Small intestine (tissue), 7 donors: Measurements from ENCODE around the gene TRMT10B. TPM values are rescaled to one million over a fixed set of nuclear protein-coding genes. Genes with fewer than 3 reads are reported as not detected.

ENCODE experiments used
- DNase-seq, 2 donors: peaks; one replicate each; pipeline versions ENCODE4 v3.0.0 to v3.0.0-alpha.2; 2013
- FAIRE-seq: peaks from 2 replicates; lab custom pipeline; 2012; peaks lifted over from hg19 to GRCh38; lab: Jason Lieb, UNC
- H3K27ac ChIP-seq, 3 donors: one replicate each; pipeline ENCODE4 v1.5.1; 2013; ENCODE audit warnings: low read length in 2 of 3, mild to moderate bottlenecking in 2 of 3, control low read depth in 1 of 3, inconsistent platforms in 1 of 3, low read depth in 1 of 3, moderate library complexity in 1 of 3
- H3K27me3 ChIP-seq, 3 donors: one replicate each; pipeline ENCODE4 v1.6.1; 2013; ENCODE audit warnings: low read length in 3 of 3, inconsistent platforms in 1 of 3; ENCODE audit not compliant: control insufficient read depth in 3 of 3, insufficient read depth in 3 of 3
- H3K36me3 ChIP-seq, 3 donors: one replicate each; pipeline ENCODE4 v1.6.1; 2013; ENCODE audit warnings: low read length in 3 of 3, inconsistent platforms in 1 of 3, low read depth in 1 of 3, mild to moderate bottlenecking in 1 of 3, moderate library complexity in 1 of 3; ENCODE audit not compliant: control insufficient read depth in 3 of 3, insufficient read depth in 2 of 3
- H3K4me1 ChIP-seq, 3 donors: one replicate each; pipeline ENCODE4 v1.6.1; 2013; ENCODE audit warnings: low read length in 2 of 3, inconsistent platforms in 1 of 3, low read depth in 1 of 3, mild to moderate bottlenecking in 1 of 3, moderate library complexity in 1 of 3; ENCODE audit not compliant: control insufficient read depth in 3 of 3, insufficient read depth in 2 of 3
- H3K4me3 ChIP-seq, 3 donors: one replicate each; pipeline ENCODE4 v1.5.1; 2013; ENCODE audit warnings: low read length in 3 of 3, control low read depth in 1 of 3, inconsistent platforms in 1 of 3, low read depth in 1 of 3, mild to moderate bottlenecking in 1 of 3, moderate library complexity in 1 of 3
- H3K9me3 ChIP-seq, 2 donors: one replicate each; pipeline ENCODE4 v1.6.1; 2013; ENCODE audit warnings: low read depth in 1 of 2, low read length in 1 of 2; ENCODE audit not compliant: control insufficient read depth in 2 of 2, insufficient read depth in 1 of 2
- WGBS, 3 donors: extraction: QIAGEN DNeasy Blood & Tissue Kit; methylation state at CpG; one replicate each; pipeline ENCODE4 v1.1.7; 2013; 5-methylcytosine and 5-hydroxymethylcytosine counted together
- polyA plus RNA-seq, 4 donors: library from polyadenylated mRNA; stranded (reverse) in 3 of 4; unstranded in 1 of 4; fragments of 200-250 nt in 3 of 4; fragments of 120-200 nt in 1 of 4; gene quantifications; one replicate each; pipeline versions ENCODE4 v1.2.1 to v1.2.3, GENCODE V29; 2013
- donor health status: healthy with polysubstance abuse.
- donor health status: control.
- donor health status: control.
- donor health status: Bipolar disorder and iron deficiency.
- donor health status: healthy.

The TRMT10B gene
- polyA plus RNA-seq, 4 donors = 4.5 to 21.6 (median 5.6) TPM

- Histone ChIP-seq H3K36me3 (peaks cover 4 to 51% (median 11%) of the 10 kb centered on the region in 3 donors), H3K4me3 (no peak overlapping the region), H3K27me3 (no peaks in the 10 kb centered on the region), H3K27ac (no peak overlapping the region), H3K9me3 (no peaks in the 10 kb centered on the region), H3K4me1 (no peaks in the 10 kb centered on the region)
- WGBS, 3 donors = 84 to 92% (median 91%) methylated on average over 5 of the region's 5 CpGs
- DNase-seq (no peak), FAIRE-seq (no peak)
Measured at GRCh38 chr9:37776328-37776727, 22.7 kb downstream of the TRMT10B start.

GRCh38 chr9:37778534-37778933 is 24.9 kb downstream of the TRMT10B start:
- FAIRE-seq = no peak
- H3K27me3 ChIP-seq = no peaks in the 10 kb centered on the region
- no peak overlapping the region for H3K4me3 ChIP-seq
- peaks cover 0 to 9% (median 0%) of the 10 kb centered on the region in 3 donors for H3K4me1 ChIP-seq
- WGBS, 3 donors = 71 to 79% (median 72%) methylated on average over 2 of the region's 2 CpGs
- H3K36me3 ChIP-seq = peaks cover 8 to 35% (median 18%) of the 10 kb centered on the region in 3 donors
- H3K9me3 ChIP-seq = no peaks in the 10 kb centered on the region
- H3K27ac ChIP-seq = no peak overlapping the region
- no peak for DNase-seq

GRCh38 chr9:37784291-37784615 is 30.6 kb downstream of the TRMT10B start:
- peaks cover 0 to 12% (median 6%) of the 10 kb centered on the region in 3 donors for H3K36me3 ChIP-seq
- FAIRE-seq = no peak
- peaks cover 3 to 16% (median 7%) of the 10 kb centered on the region in 3 donors for H3K4me1 ChIP-seq
- H3K4me3 ChIP-seq = peak overlapping the region; percentile 89 to 98 (median 97)
- no peak for DNase-seq
- peak overlapping the region; percentile 64 to 91 (median 73) for H3K27ac ChIP-seq
- WGBS, 3 donors = 0 to 1% (median 0%) methylated on average over 6 of the region's 6 CpGs
- H3K9me3 ChIP-seq = no peaks in the 10 kb centered on the region
- peaks cover 0 to 9% (median 0%) of the 10 kb centered on the region in 3 donors for H3K27me3 ChIP-seq

- 0 to 1% (median 1%) methylated on average over 73 of the region's 73 CpGs for WGBS, 3 donors
- DNase-seq = peak; percentile 90 to 96
Measured at GRCh38 chr9:37784616-37785483, 31.2 kb downstream of the TRMT10B start, which contains the start of gene EXOSC3. Gene EXOSC3 (minus strand): TSS chr9:37785064. CDS start chr9:37785044, 20 bp downstream.

GRCh38 chr9:37787059-37787458 is 33.5 kb downstream of the TRMT10B start:
- no peaks in the 10 kb centered on the region for H3K9me3 ChIP-seq
- no peak overlapping the region for H3K27ac ChIP-seq
- peaks cover 3 to 16% (median 7%) of the 10 kb centered on the region in 3 donors for H3K4me1 ChIP-seq
- peaks cover 2 to 5% (median 4%) of the 10 kb centered on the region in 3 donors for H3K36me3 ChIP-seq
- H3K27me3 ChIP-seq = peaks cover 0 to 9% (median 0%) of the 10 kb centered on the region in 3 donors
- FAIRE-seq (no peak), DNase-seq (peak in 1 of 2 donors; percentile 21)
- 54 to 78% (median 76%) methylated on average over 42 to 45 of the region's 45 CpGs for WGBS, 3 donors
- H3K4me3 ChIP-seq = no peak overlapping the region

More at GRCh38 chr9:37784616-37785483, 31.2 kb downstream of the TRMT10B start, which contains the start of gene EXOSC3:
- no peak for FAIRE-seq
- peaks cover 3 to 16% (median 7%) of the 10 kb centered on the region in 3 donors for H3K4me1 ChIP-seq
- peaks cover 0 to 12% (median 6%) of the 10 kb centered on the region in 3 donors for H3K36me3 ChIP-seq
- peaks cover 0 to 9% (median 0%) of the 10 kb centered on the region in 3 donors for H3K27me3 ChIP-seq
- peak within 1 kb of the TSS; percentile 89 to 98 (median 97) for H3K4me3 ChIP-seq
- H3K27ac ChIP-seq = peak within 1 kb of the TSS; percentile 64 to 91 (median 73)
- H3K9me3 ChIP-seq = no peaks in the 10 kb centered on the region

- H3K4me3 ChIP-seq = no peak overlapping the region
- FAIRE-seq (no peak), DNase-seq (peak in 1 of 2 donors; percentile 36)
- peaks cover 3 to 9% (median 7%) of the 10 kb centered on the region in 3 donors for H3K4me1 ChIP-seq
- H3K36me3 ChIP-seq = peaks cover 0 to 2% (median 0%) of the 10 kb centered on the region in 3 donors
- H3K27me3 ChIP-seq = peaks cover 0 to 9% (median 0%) of the 10 kb centered on the region in 3 donors
- 51 to 77% (median 55%) methylated on average over 6 of the region's 6 CpGs for WGBS, 3 donors
- H3K9me3 ChIP-seq = no peaks in the 10 kb centered on the region
- H3K27ac ChIP-seq = no peak overlapping the region
Measured at GRCh38 chr9:37788332-37788731, 34.7 kb downstream of the TRMT10B start.

GRCh38 chr9:37790096-37790495 is 36.5 kb downstream of the TRMT10B start:
- Histone ChIP-seq H3K4me1 (peaks cover 0 to 2% (median 0%) of the 10 kb centered on the region in 3 donors), H3K27ac (no peak overlapping the region), H3K36me3 (peaks cover 0 to 2% (median 0%) of the 10 kb centered on the region in 3 donors), H3K4me3 (no peak overlapping the region), H3K27me3 (peaks cover 0 to 9% (median 0%) of the 10 kb centered on the region in 3 donors), H3K9me3 (no peaks in the 10 kb centered on the region)
- no peak for DNase-seq
- 98 to 99% (median 98%) methylated on average over 2 of the region's 2 CpGs for WGBS, 3 donors
- FAIRE-seq = no peak

GRCh38 chr9:37792122-37792521 is 38.5 kb downstream of the TRMT10B start:
- H3K9me3 ChIP-seq = no peaks in the 10 kb centered on the region
- H3K27me3 ChIP-seq = peaks cover 0 to 2% (median 0%) of the 10 kb centered on the region in 3 donors
- no peak for FAIRE-seq
- no peak for DNase-seq
- H3K4me3 ChIP-seq = no peak overlapping the region
- no peaks in the 10 kb centered on the region for H3K4me1 ChIP-seq
- H3K27ac ChIP-seq = no peak overlapping the region
- 85 to 92% (median 88%) methylated on average over 5 of the region's 5 CpGs for WGBS, 3 donors
- peaks cover 0 to 2% (median 0%) of the 10 kb centered on the region in 3 donors for H3K36me3 ChIP-seq
